Ovary (tissue), 9 donors: ENCODE data around the gene LIMCH1. TPM values are rescaled to one million over a fixed set of nuclear protein-coding genes. Genes with fewer than 3 reads are reported as not detected.
A peak's percentile ranks its signal among the peaks of the same experiment; 100 is the strongest.

Experiments
- DNase-seq, 5 donors: peaks; one replicate each; pipeline ENCODE4 v3.0.0-alpha.2; 2019 to 2020
- H3K27ac ChIP-seq, 2 donors: fragments of 200-600 bp; one replicate each; pipeline versions ENCODE4 v1.5.1 to v1.8.0; 2019 to 2022
- H3K27me3 ChIP-seq: fragments of 200-600 bp; one replicate; pipeline ENCODE4 v1.8.0; 2022
- H3K36me3 ChIP-seq: fragments of 200-600 bp; sonication (generic); one replicate; pipeline ENCODE4 v1.5.1; 2019
- H3K4me1 ChIP-seq: one replicate; pipeline ENCODE4 v1.8.1; 2013; ENCODE audit warnings: mild to moderate bottlenecking, moderate library complexity; ENCODE audit not compliant: insufficient read depth
- H3K4me3 ChIP-seq: fragments of 200-600 bp; sonication (generic); one replicate; pipeline ENCODE4 v1.5.1; 2017
- H3K9me3 ChIP-seq, 2 donors: fragments of 200-600 bp in 1 of 2; sonication (generic) in 1 of 2; one replicate each; pipeline versions ENCODE4 v1.5.1 to v1.8.1; 2013 to 2019; ENCODE audit warnings: mild to moderate bottlenecking in 1 of 2, moderate library complexity in 1 of 2
- EP300 ChIP-seq: sonication (generic); formaldehyde crosslinking; IDR thresholded peaks from one replicate; pipeline ENCODE4 v1.6.1; 2017; ENCODE audit warnings: antibody characterized with exemption
- POLR2A ChIP-seq: fragments of 450-650 bp; IDR thresholded peaks from one replicate; pipeline ENCODE4 v1.6.1; 2017; ENCODE audit warnings: antibody characterized with exemption, mild to moderate bottlenecking, moderate library complexity
- WGBS, 3 donors: extraction: QIAGEN DNeasy Blood & Tissue Kit in 1 of 3; methylation state at CpG; one replicate each; pipeline versions ENCODE4 v1.1.5 to v1.1.7; 2013 to 2017; 5-methylcytosine and 5-hydroxymethylcytosine counted together
- intact Hi-C, 4 donors: fragments of 100-400 bp; cut with DNase I; formaldehyde crosslinking; loops; one replicate each; pipeline versions ENCODE4 v1.11.0 to v1.15.1; 2022 to 2023
- polyA plus RNA-seq, 2 donors: library from polyadenylated mRNA; stranded (reverse); fragments of 200-250 nt in 1 of 2; fragments of 350-450 nt in 1 of 2; fragmentation: Illumina TruSeq in 1 of 2; extraction: RNeasy Lipid Tissue Mini Kit (QIAGEN cat#74804) in 1 of 2; gene quantifications; one replicate each; pipeline ENCODE4 v1.2.3, GENCODE V29; 2013 to 2014
- total RNA-seq, 7 donors: library from RNA; depleted of rRNA in 2 of 7; stranded (reverse); fragments of >200 nt in 2 of 7; fragmentation: NEBNext Ultra II Directional in 3 of 7; extraction: Animal tissue kit (Norgen Biotek cat#: 25700) in 3 of 7; gene quantifications; one replicate each; pipeline versions ENCODE4 v1.1.0 to v1.2.4, GENCODE V29; 2016 to 2023
- TF ChIP-seq, protein P1 (sequence below), 3 donors: fragments of 450-650 bp in 2 of 3; fragments of 200-600 bp in 1 of 3; IDR thresholded peaks; one replicate each; pipeline versions ENCODE4 v1.5.1 to v1.8.0; 2016 to 2022; ENCODE audit warnings: antibody characterized with exemption in 3 of 3, mild to moderate bottlenecking in 1 of 3
- donor health status: DM: no; HTN: no; CAD: no; lungs with moderate emphysema.
- donor health status: DM: no; HTN: no; CAD: no.
- donor health status: Bipolar disorder and iron deficiency.
- donor health status: DM: yes; HTN: yes; CAD: no.
- donor health status: DM: no; HTN: no; CAD: no.
- donor health status: DM: yes; HTN: yes; CAD: no.

Gene LIMCH1
- total and polyA plus RNA-seq, 9 donors = 9.7 to 56.6 (median 23.6) TPM

DNA sequence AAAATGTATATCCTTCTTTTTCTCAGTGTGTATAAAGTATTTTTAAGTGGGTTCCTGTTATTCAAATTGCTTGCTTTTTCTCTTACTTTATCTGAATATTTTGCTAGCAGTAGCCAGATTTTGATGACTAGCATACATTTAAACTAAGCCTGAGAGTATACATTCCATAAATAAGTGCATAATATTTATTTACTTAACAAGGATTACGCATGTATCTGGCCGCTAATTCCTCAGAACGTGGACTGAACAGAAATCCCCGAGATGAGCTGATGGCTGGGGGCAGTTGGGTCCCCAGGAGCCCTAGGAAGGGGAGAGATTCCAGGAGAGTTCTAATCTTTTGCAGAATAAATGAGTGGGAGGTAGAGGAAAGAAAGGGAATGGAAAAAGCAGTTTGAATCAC is 119.6 kb downstream of the LIMCH1 start:
- no peak for DNase-seq
- Histone ChIP-seq H3K4me3 (no peak overlapping the region), H3K4me1 (no peaks in the 10 kb centered on the region), H3K27ac (no peak overlapping the region), H3K27me3 (no peaks in the 10 kb centered on the region), H3K9me3 (no peaks in the 10 kb centered on the region), H3K36me3 (no peaks in the 10 kb centered on the region)
- TF ChIP-seq EP300 (no peak), POLR2A (no peak)
- TF ChIP-seq, protein P1, sequence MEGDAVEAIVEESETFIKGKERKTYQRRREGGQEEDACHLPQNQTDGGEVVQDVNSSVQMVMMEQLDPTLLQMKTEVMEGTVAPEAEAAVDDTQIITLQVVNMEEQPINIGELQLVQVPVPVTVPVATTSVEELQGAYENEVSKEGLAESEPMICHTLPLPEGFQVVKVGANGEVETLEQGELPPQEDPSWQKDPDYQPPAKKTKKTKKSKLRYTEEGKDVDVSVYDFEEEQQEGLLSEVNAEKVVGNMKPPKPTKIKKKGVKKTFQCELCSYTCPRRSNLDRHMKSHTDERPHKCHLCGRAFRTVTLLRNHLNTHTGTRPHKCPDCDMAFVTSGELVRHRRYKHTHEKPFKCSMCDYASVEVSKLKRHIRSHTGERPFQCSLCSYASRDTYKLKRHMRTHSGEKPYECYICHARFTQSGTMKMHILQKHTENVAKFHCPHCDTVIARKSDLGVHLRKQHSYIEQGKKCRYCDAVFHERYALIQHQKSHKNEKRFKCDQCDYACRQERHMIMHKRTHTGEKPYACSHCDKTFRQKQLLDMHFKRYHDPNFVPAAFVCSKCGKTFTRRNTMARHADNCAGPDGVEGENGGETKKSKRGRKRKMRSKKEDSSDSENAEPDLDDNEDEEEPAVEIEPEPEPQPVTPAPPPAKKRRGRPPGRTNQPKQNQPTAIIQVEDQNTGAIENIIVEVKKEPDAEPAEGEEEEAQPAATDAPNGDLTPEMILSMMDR (IDR thresholded peaks at IDR 0.05) = no peak
- WGBS, 3 donors = 49 to 70% (median 57%) methylated on average over 4 of the region's 4 CpGs
- intact Hi-C loops = loop anchor here in 1 of 4 donors (10.0 kb wide), 1 partner anchor 373 kb away; no protein-coding TSS in a partner anchor

DNA sequence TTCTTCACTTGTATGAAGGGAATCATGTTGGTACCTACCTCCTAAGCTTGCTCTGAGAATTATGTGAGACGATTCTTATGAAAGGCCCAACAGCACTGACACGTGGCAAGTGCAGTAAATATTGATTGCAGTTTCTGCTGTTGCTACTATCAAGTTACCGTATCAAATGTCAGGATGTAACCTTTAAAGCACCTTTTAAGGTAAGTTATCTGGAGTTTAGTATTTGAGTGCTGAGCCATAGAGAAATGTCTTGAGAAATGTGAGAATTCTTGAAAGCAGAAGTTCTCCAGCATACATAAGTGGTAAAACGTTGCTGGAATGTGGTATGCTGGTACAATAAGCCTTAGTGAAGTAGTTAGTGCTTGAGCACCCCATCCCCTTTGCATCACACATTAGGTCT is 120.2 kb downstream of the LIMCH1 start:
- intact Hi-C loops = loop anchor here in 1 of 4 donors (10.0 kb wide), 1 partner anchor 373 kb away; no protein-coding TSS in a partner anchor
- DNase-seq = no peak
- Histone ChIP-seq H3K27me3 (no peaks in the 10 kb centered on the region), H3K36me3 (no peaks in the 10 kb centered on the region), H3K27ac (no peak overlapping the region), H3K4me3 (no peak overlapping the region), H3K9me3 (no peaks in the 10 kb centered on the region), H3K4me1 (no peaks in the 10 kb centered on the region)
- TF ChIP-seq POLR2A = no peak
- no peak for TF ChIP-seq EP300
- TF ChIP-seq, protein P1 (IDR thresholded peaks at IDR 0.05) = no peak
- WGBS, 3 donors = 63 to 70% (median 69%) methylated on average over 4 of the region's 4 CpGs

DNA sequence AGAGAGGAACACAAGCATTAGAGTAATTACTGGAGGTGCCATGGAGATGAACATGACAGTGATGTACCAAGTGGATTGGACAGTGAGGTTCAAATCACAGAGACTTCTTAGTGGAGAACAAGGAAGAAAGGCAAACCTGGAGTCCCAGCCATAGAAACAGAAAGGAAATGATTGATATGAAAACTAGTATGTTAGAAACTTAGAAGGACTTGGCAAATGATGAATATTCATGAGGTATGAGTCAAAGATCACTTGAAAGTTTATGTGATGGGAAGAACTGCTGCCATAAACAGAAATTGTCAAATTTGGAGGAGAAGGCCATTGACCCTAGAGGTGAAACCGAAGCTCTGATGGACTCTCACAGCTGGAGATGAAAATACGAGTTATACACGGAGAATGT is 122.4 kb downstream of the LIMCH1 start:
- TF ChIP-seq, protein P1 (IDR thresholded peaks at IDR 0.05) = no peak
- TF ChIP-seq EP300 = no peak
- TF ChIP-seq POLR2A = no peak
- Histone ChIP-seq H3K4me1 (no peaks in the 10 kb centered on the region), H3K27ac (no peak overlapping the region), H3K9me3 (no peaks in the 10 kb centered on the region), H3K36me3 (no peaks in the 10 kb centered on the region), H3K4me3 (no peak overlapping the region), H3K27me3 (no peaks in the 10 kb centered on the region)
- 94 to 96% (median 94%) methylated on average over 3 of the region's 3 CpGs for WGBS, 3 donors
- DNase-seq = no peak
- intact Hi-C loops = loop anchor here in 3 of 4 donors (5.0 kb wide), 2 partner anchors 373 to 378 kb away; no protein-coding TSS in a partner anchor

DNA sequence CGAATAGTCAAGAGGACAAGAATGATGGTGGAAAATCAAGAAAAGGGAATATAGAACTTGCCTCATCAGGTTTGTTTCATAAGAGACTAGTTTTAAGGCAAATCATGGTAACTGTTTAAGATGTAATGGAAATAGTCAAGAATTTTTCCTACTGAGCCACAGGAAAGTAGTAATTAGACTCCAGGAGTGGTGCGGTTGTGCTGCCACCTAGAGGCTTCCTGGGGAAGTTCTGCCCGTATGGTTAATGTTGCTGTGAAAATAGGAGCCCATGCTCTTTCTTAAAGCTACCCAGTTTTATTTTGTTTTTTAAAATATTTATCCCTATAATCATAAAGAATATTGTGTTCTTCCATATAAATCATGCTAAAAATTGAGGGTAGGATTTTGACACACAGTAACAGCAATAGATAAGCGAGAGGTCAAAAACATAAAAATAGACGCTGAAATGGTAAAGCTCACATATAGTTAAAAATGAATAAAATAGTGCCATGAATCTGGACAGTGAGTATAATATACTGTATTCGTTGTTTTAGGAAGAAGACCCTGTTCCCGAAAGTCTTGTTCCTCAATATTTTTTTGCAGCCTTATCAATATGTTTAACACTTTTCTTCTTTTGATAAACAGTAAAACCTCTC is 123.6 kb downstream of the LIMCH1 start:
- DNase-seq = peak; percentile 31 to 72 (median 64)
- no peak overlapping the region for H3K27ac ChIP-seq

More for the DNA sequence above, 123.6 kb downstream of the LIMCH1 start:
- no peak overlapping the region for H3K4me3 ChIP-seq
- H3K4me1 ChIP-seq = no peaks in the 10 kb centered on the region
- H3K27me3 ChIP-seq = no peaks in the 10 kb centered on the region
- TF ChIP-seq, protein P1 (IDR thresholded peaks at IDR 0.05) = peak; percentile 63 to 88 (median 83)
- TF ChIP-seq POLR2A = no peak
- no peaks in the 10 kb centered on the region for H3K9me3 ChIP-seq
- H3K36me3 ChIP-seq = no peaks in the 10 kb centered on the region
- intact Hi-C loops = loop anchor here in 3 of 4 donors (5.0 kb wide), 2 partner anchors 374 to 379 kb away; no protein-coding TSS in a partner anchor
- 49 to 51% (median 50%) methylated on average over 7 of the region's 7 CpGs for WGBS, 3 donors
